H1 (cell line): ENCODE results near the gene MYO1G. TPM values are rescaled to one million over a fixed set of nuclear protein-coding genes. Genes with fewer than 3 reads are reported as not detected.

Experiments used
- BACH1 ChIP-seq: IDR thresholded peaks from 2 replicates; pipeline ENCODE4 v1.6.1; 2012; ENCODE audit warnings: low read length, improper control_type of control experiment
- EZH2 ChIP-seq: fragments of 200-600 bp; sonication (generic); IDR thresholded peaks from 2 replicates; pipeline ENCODE4 v1.7.1; 2012; ENCODE audit warnings: low read depth, mild to moderate bottlenecking, moderate library complexity, low read length, inconsistent platforms; ENCODE audit not compliant: severe bottlenecking
- JUN ChIP-seq: IDR thresholded peaks from 2 replicates; pipeline ENCODE4 v1.6.1; 2011; ENCODE audit warnings: low read depth, mild to moderate bottlenecking, improper control_type of control experiment, low read length
- SAP30 ChIP-seq: fragments of 300-600 bp; sonication (generic); IDR thresholded peaks from 2 replicates; pipeline ENCODE4 v1.7.1; 2012; ENCODE audit warnings: low read length, moderate library complexity, mild to moderate bottlenecking, inconsistent platforms; ENCODE audit not compliant: insufficient read depth, insufficient replicate concordance
- TEAD4 ChIP-seq: IDR thresholded peaks from 2 replicates; pipeline ENCODE4 v1.6.1; 2012; ENCODE audit warnings: low read depth, low read length, inconsistent platforms, mixed read lengths
- polyA plus RNA-seq, 7 experiments: library from polyadenylated mRNA; depleted of rRNA in 3 of 7; stranded (reverse) in 5 of 7; unstranded in 2 of 7; fragments of >200 nt in 5 of 7; fragments of 200-250 nt in 2 of 7; gene quantifications; 1 replicate in 5 of 7; 2 replicates in 1 of 7; 4 replicates in 1 of 7; pipeline versions ENCODE4 v1.2.1 to v1.2.3, GENCODE V29; 2011 to 2013; ENCODE audit warnings: missing spikeins in 2 of 7, mixed read lengths in 2 of 7
- total RNA-seq: library from RNA; stranded (reverse); fragmentation: NEBNext Ultra II Directional; extraction: Animal tissue kit (Norgen Biotek cat#: 25700); gene quantifications from 2 replicates; pipeline ENCODE4 v1.2.1, GENCODE V29; 2021

Gene MYO1G
- total and polyA plus RNA-seq, 2 of the 8 experiments (the other 6 are each of a cell fraction or from before 2014, with no cell fraction given): 0.08 to 0.19 TPM

GRCh38 chr7:44944821-44945220 is 34.0 kb downstream of the MYO1G start (continued):
- TF ChIP-seq JUN (no peak), TEAD4 (no peak), SAP30 (no peak), BACH1 (no peak), EZH2 (no peak)
